K562 (cell line): ENCODE measurements around the gene ZNF586. TPM values are rescaled to one million over a fixed set of nuclear protein-coding genes. Genes with fewer than 3 reads are reported as not detected.

Experiments used
- ATF7 ChIP-seq: fragments of 450-650 bp; IDR thresholded peaks from 2 replicates; pipeline ENCODE4 v1.7.1; 2014; ENCODE audit warnings: mild to moderate bottlenecking, moderate library complexity
- BCLAF1 ChIP-seq, 2 experiments: fragments of 450-650 bp in 1 of 2; IDR thresholded peaks; 2 replicates each; pipeline ENCODE4 v1.6.1; 2011 to 2017; ENCODE audit warnings: low read depth in 2 of 2, antibody characterized with exemption in 1 of 2, borderline replicate concordance in 1 of 2, low read length in 1 of 2, mild to moderate bottlenecking in 1 of 2, mixed read lengths in 1 of 2; ENCODE audit not compliant: control insufficient read depth in 1 of 2
- DDX20 ChIP-seq: fragments of 450-650 bp; IDR thresholded peaks from 2 replicates; pipeline ENCODE4 v1.6.1; 2016; ENCODE audit warnings: missing genetic modification characterization, low read depth, mild to moderate bottlenecking, missing compliant biosample characterization, moderate library complexity
- ELF1 ChIP-seq: fragments of 200-800 bp; sonication (Bioruptor generic); IDR thresholded peaks from 2 replicates; pipeline ENCODE4 v1.6.1; 2016; ENCODE audit warnings: missing genetic modification characterization, missing compliant biosample characterization
- ELF2 ChIP-seq: fragments of 250-450 bp; sonication (Bioruptor Pico); IDR thresholded peaks from 2 replicates; pipeline ENCODE4 v1.5.0; 2021; ENCODE audit warnings: mild to moderate bottlenecking
- ESRRA ChIP-seq: fragments of 450-650 bp; IDR thresholded peaks from 2 replicates; pipeline ENCODE4 v1.6.1; 2014; ENCODE audit warnings: low read depth, mild to moderate bottlenecking, moderate library complexity, borderline replicate concordance
- FOXA1 ChIP-seq: fragments of 450-650 bp; IDR thresholded peaks from 2 replicates; pipeline ENCODE4 v1.6.1; 2016; ENCODE audit warnings: mild to moderate bottlenecking, borderline replicate concordance
- GTF2F1 ChIP-seq: IDR thresholded peaks from 2 replicates; pipeline ENCODE4 v1.6.1; 2011; ENCODE audit warnings: low read depth, low read length, improper control_type of control experiment
- HCFC1 ChIP-seq: IDR thresholded peaks from 2 replicates; pipeline ENCODE4 v1.6.1; 2012; ENCODE audit warnings: low read depth, low read length, improper control_type of control experiment
- HINFP ChIP-seq: fragments of 450-650 bp; conservative IDR thresholded peaks from 2 replicates; pipeline ENCODE4 v1.6.1; 2016; ENCODE audit warnings: missing genetic modification characterization, low read depth, mild to moderate bottlenecking, control low read depth, missing compliant biosample characterization
- LCOR ChIP-seq: sonication (generic); formaldehyde crosslinking; IDR thresholded peaks from 2 replicates; pipeline ENCODE4 v1.8.0; 2022; ENCODE audit warnings: mild to moderate bottlenecking, missing genetic modification reagents
- NCOA4 ChIP-seq: fragments of 450-650 bp; IDR thresholded peaks from 2 replicates; pipeline ENCODE4 v1.6.1; 2018; ENCODE audit warnings: mild to moderate bottlenecking; ENCODE audit not compliant: partially characterized antibody
- NR1H2 ChIP-seq: sonication (generic); formaldehyde crosslinking; IDR thresholded peaks from 2 replicates; pipeline ENCODE4 v1.4.0; 2020; ENCODE audit warnings: mild to moderate bottlenecking, missing genetic modification reagents
- PHB ChIP-seq: fragments of 250-450 bp; sonication (Bioruptor Pico); IDR thresholded peaks from 2 replicates; pipeline ENCODE4 v1.5.0; 2021
- SIRT6 ChIP-seq: IDR thresholded peaks from one replicate; pipeline ENCODE4 v1.6.1; 2012; ENCODE audit warnings: low read depth, mild to moderate bottlenecking, control low read depth, inconsistent platforms, low read length, moderate library complexity
- ZBTB12 ChIP-seq: fragments of 250-450 bp; sonication (Bioruptor Pico); IDR thresholded peaks from 2 replicates; pipeline ENCODE4 v1.4.0; 2020
- ZNF165 ChIP-seq: fragments of 250-450 bp; sonication (Bioruptor Pico); IDR thresholded peaks from 2 replicates; pipeline ENCODE4 v1.4.0; 2020; ENCODE audit warnings: borderline replicate concordance
- polyA plus RNA-seq, 8 experiments: library from polyadenylated mRNA; depleted of rRNA in 4 of 8; stranded (reverse) in 5 of 8; unstranded in 3 of 8; fragments of >200 nt; fragmentation: Nextera tagmentation in 2 of 8; fragmentation: Illumina TruSeq in 1 of 8; extraction: Ambion mirVana in 2 of 8; extraction: Trizol in 1 of 8; gene quantifications; 2 replicates each; pipeline versions ENCODE4 v1.2.1 to v1.2.3, GENCODE V29; 2011 to 2014; ENCODE audit warnings: inconsistent platforms in 1 of 8, missing spikeins in 1 of 8
- total RNA-seq, 7 experiments: library from RNA; depleted of rRNA in 6 of 7; stranded (reverse); fragments of >200 nt in 6 of 7; fragmentation: Illumina TruSeq in 2 of 7; extraction: Trizol in 2 of 7; gene quantifications; 2 replicates each; pipeline versions ENCODE4 v1.2.1 to v1.2.3, GENCODE V29; 2011 to 2021; ENCODE audit warnings: low replicate concordance in 1 of 7
- TF ChIP-seq, protein P1 (sequence below), 2 experiments: IDR thresholded peaks; 2 replicates each; pipeline ENCODE4 v1.6.1; 2011; ENCODE audit warnings: borderline replicate concordance in 1 of 2, control low read depth in 1 of 2, low read depth in 1 of 2, low read length in 1 of 2, mild to moderate bottlenecking in 1 of 2, mixed read lengths in 1 of 2, moderate library complexity in 1 of 2; ENCODE audit not compliant: insufficient read depth in 1 of 2, insufficient read length in 1 of 2, poor library complexity in 1 of 2, severe bottlenecking in 1 of 2; ENCODE audit errors: extremely low read depth in 1 of 2

Gene ZNF586
- total and polyA plus RNA-seq, 9 of the 15 experiments (the other 6 are each of a cell fraction or from before 2014, with no cell fraction given) = 2.5 to 12.6 (median 8.4) TPM

- TF ChIP-seq BCLAF1 (IDR thresholded peaks at IDR 0.05; ENCODE audit: borderline replicate concordance in 1 of 2, control insufficient read depth in 1 of 2, low read depth in 2 of 2, low read length in 1 of 2) = peak in 1 of 2 experiments; percentile 76; a peak in 1 of 4 replicates
- no peak for TF ChIP-seq SIRT6
- TF ChIP-seq FOXA1 = no peak
- peak; percentile 89 for TF ChIP-seq ELF1
- no peak for TF ChIP-seq NCOA4
- no peak for TF ChIP-seq LCOR (CRISPR knock-in tag)
- TF ChIP-seq GTF2F1 = 0 out of 2 replicates have a peak, but pooled peaks have one; percentile 42
- TF ChIP-seq, protein P1, sequence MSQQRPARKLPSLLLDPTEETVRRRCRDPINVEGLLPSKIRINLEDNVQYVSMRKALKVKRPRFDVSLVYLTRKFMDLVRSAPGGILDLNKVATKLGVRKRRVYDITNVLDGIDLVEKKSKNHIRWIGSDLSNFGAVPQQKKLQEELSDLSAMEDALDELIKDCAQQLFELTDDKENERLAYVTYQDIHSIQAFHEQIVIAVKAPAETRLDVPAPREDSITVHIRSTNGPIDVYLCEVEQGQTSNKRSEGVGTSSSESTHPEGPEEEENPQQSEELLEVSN (IDR thresholded peaks at IDR 0.05; ENCODE audit: borderline replicate concordance in 1 of 2, extremely low read depth in 1 of 2, insufficient read depth in 1 of 2, insufficient read length in 1 of 2, low read depth in 1 of 2, low read length in 1 of 2, poor library complexity in 1 of 2, severe bottlenecking in 1 of 2) = peak in 1 of 2 experiments; percentile 20
- TF ChIP-seq ZBTB12 (CRISPR knock-in tag) = peak; percentile 80
- TF ChIP-seq ELF2 (CRISPR knock-in tag) = peak; percentile 56; the same call in 1 of the 2 replicates
- TF ChIP-seq PHB (CRISPR knock-in tag) = no peak
- peak; percentile 52 for TF ChIP-seq ESRRA
- TF ChIP-seq HINFP = 0 out of 2 replicates have a peak, but pooled peaks have one; percentile 18
- TF ChIP-seq ZNF165 = no peak
- TF ChIP-seq DDX20 (tag) = no peak
- TF ChIP-seq ATF7 = peak; percentile 97
- TF ChIP-seq NR1H2 = no peak
- TF ChIP-seq HCFC1 = peak; percentile 95
Observed at GRCh38 chr19:57814505-57815246, 45.2 kb downstream of the ZNF586 start, which contains the start of gene ZNF552 (continued).
